GM21723 (cell line): ENCODE data around the gene SFMBT2.
"Not testable (repeated sequence)": the region's sequence is repeated elsewhere in the genome, so short reads cannot be mapped to it uniquely, and the experiment has no call there.

ENCODE experiments used
- ATAC-seq: cut with Tn5 transposase; IDR thresholded peaks from one replicate; pipeline ENCODE4 v1.9.1; 2021; ENCODE audit warnings: mild to moderate bottlenecking, moderate library complexity; ENCODE audit not compliant: unreplicated experiment

SFMBT2 gene

GRCh38 chr10:7333961-7334641 lies 76.7 kb downstream of the SFMBT2 start:
- no peak for ATAC-seq

- no peak for ATAC-seq
Observed at GRCh38 chr10:7329219-7329618, 81.6 kb downstream of the SFMBT2 start.

GRCh38 chr10:7327885-7328284 lies 82.9 kb downstream of the SFMBT2 start:
- ATAC-seq = no peak

GRCh38 chr10:7322623-7323022 lies 88.2 kb downstream of the SFMBT2 start:
- ATAC-seq = no peak

GRCh38 chr10:7320072-7320471 lies 90.8 kb downstream of the SFMBT2 start:
- ATAC-seq = no peak

GRCh38 chr10:7319632-7320031 lies 91.2 kb downstream of the SFMBT2 start:
- no peak for ATAC-seq

- ATAC-seq = no peak
Observed at GRCh38 chr10:7318836-7319235, 92.0 kb downstream of the SFMBT2 start.

- ATAC-seq = no peak
Observed at GRCh38 chr10:7317786-7318446, 92.9 kb downstream of the SFMBT2 start.

- no peak for ATAC-seq
Observed at GRCh38 chr10:7316839-7317238, 94.0 kb downstream of the SFMBT2 start.

GRCh38 chr10:7315906-7316305 lies 94.9 kb downstream of the SFMBT2 start:
- no peak for ATAC-seq

- ATAC-seq = no peak
Observed at GRCh38 chr10:7314170-7314569, 96.7 kb downstream of the SFMBT2 start.

GRCh38 chr10:7312488-7312857 lies 98.4 kb downstream of the SFMBT2 start:
- no peak for ATAC-seq

GRCh38 chr10:7311850-7312487 lies 98.9 kb downstream of the SFMBT2 start:
- not testable (repeated sequence) for ATAC-seq

- ATAC-seq = no peak
Observed at GRCh38 chr10:7311218-7311849, 99.5 kb downstream of the SFMBT2 start.

GRCh38 chr10:7310076-7310475 lies 100.8 kb downstream of the SFMBT2 start:
- no peak for ATAC-seq

- no peak for ATAC-seq
Observed at GRCh38 chr10:7308826-7309225, 102.0 kb downstream of the SFMBT2 start.

GRCh38 chr10:7306616-7307015 lies 104.2 kb downstream of the SFMBT2 start:
- no peak for ATAC-seq

- ATAC-seq = no peak
Observed at GRCh38 chr10:7306147-7306546, 104.7 kb downstream of the SFMBT2 start.

GRCh38 chr10:7305053-7305452 lies 105.8 kb downstream of the SFMBT2 start:
- ATAC-seq = no peak

GRCh38 chr10:7304110-7304509 lies 106.7 kb downstream of the SFMBT2 start:
- ATAC-seq = no peak

- ATAC-seq = no peak
Observed at GRCh38 chr10:7302930-7303557, 107.8 kb downstream of the SFMBT2 start.
